ENCODE data around the gene HOXC9.

The HOXC9 gene

DNA sequence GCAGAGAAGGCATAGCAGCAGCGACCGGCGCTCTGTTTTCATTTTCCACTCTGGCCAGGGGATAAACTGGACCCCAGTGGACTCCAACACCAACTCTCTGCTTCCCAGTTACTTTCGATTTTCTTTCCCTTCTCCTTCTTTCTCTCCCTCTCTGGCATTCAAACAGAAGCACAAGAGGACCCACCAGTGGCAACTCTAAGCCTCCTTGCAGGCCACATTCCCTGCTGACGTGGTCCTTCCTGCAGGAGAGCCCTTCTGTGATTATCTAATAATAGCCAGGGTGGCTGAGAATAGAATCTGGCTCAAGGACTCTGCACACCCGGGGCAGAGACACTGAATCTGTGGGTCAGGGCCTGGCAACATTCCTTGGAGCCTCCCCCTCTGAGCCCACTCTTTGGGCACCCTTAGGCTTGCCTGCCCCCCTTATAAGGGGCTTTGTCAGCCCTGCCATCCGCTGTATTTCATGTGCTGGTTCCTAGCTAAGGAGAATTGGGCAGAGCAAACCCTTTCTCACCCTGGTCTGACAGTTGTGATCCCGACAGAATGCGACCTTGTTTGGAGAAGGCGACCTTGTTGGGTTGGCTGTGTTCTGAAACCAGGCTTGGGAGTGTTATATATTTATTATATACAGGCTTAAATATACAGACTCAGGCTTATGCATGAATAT, 20.1 kb downstream of the HOXC9 start:
- CTCF ChIA-PET = interaction anchor here (2.6 kb wide), 1 partner anchor 13 kb away, joined by 11 read pairs; the partner anchor contains the start of gene HOXC5
- Mint-ChIP-seq H3K4me1 (peaks cover 19% of the 10 kb centered on the region), H3K27ac (no peak overlapping the region), H3K9me3 (no peaks in the 10 kb centered on the region), H3K27me3 (peaks cover 100% of the 10 kb centered on the region), H3K36me3 (no peaks in the 10 kb centered on the region), H3K4me3 (no peak overlapping the region)
- no peak for DNase-seq

DNA sequence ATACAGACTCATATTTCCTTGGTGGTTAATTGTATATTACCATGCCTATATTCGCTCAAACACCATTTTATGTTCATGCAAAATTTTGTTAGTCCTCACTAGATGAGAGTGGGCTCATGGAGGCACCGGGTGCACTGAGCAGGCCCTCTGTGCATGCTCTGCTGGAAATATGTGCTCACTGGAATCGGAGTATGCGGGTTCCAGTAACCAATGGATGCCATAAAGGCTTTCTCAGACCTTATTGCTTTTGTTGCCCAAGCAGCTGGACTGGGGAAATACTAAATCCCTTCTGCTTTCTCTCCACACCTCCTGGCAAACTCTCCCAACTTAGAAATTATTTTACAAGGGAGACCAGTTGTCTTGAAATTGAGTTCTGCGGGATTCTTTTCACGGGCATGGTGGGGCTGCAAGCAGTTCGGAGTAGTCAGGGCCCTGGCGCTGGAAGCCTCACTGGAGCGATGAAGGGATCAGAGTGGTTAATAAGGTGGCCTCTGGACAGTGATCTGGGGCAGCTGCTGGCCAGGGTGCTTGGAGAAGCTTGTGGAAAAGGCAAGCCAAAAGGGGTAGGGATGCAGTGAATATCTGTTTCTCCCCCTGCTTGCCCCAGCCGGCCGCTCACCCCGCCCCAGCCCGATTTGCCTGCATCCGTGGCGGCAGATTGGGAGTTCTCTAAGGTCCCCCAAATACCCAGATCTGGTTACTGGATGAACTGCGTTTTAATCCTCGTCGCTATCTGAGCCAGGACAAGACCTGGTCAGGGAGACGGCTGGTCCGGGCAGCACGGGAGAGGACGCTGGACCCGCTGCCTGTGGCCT, 20.8 kb downstream of the HOXC9 start:
- DNase-seq = no peak
- CTCF ChIA-PET = interaction anchor here (2.6 kb wide), 1 partner anchor 12 kb away, joined by 11 read pairs; the partner anchor contains the start of gene HOXC5
- Mint-ChIP-seq H3K4me3 (no peak overlapping the region), H3K4me1 (peaks cover 21% of the 10 kb centered on the region), H3K36me3 (no peaks in the 10 kb centered on the region), H3K27me3 (peaks cover 100% of the 10 kb centered on the region), H3K27ac (no peak overlapping the region), H3K9me3 (no peaks in the 10 kb centered on the region)

DNA sequence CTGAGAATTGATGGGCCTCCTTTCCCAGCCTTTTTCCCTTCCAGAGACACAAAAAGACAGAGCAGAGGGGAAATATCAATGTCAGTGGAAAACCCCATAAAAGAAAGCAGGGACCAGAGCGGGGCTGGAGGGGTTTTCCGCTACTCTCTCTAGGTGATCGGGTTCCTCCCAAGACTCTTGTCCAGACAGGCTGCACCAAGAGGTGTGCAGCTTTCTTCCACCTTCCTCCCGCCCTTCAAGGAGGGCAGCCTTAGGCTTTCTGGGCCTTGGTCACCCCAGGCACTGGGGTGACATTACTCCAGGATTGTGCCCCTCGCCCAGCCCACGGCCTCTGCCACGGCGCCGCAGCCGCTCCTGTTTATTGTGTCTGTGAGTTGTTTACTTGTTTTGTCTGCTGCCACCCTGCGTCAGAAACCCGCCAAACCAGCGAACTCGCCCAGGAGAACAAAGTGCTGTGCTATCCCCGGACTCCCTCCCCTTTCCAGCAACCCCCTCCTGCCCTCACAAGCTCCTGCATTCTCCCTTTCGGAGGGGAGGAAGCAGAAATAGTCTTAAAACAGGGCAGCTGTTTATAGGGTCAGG, 21.6 kb downstream of the HOXC9 start:
- no peak for DNase-seq
- CTCF ChIA-PET = interaction anchor here (0.7 to 2.7 kb wide), 4 partner anchors 11 to 186 kb away, joined by 3 to 11 read pairs (median 8); partner anchors contain the start of genes HOXC5 and HOXC8

GRCh38 chr12:54022960-54023884, 23.3 kb downstream of the HOXC9 start:
- Mint-ChIP-seq H3K9me3 (no peaks in the 10 kb centered on the region), H3K4me3 (no peak overlapping the region), H3K4me1 (peaks cover 17% of the 10 kb centered on the region), H3K27me3 (peaks cover 99% of the 10 kb centered on the region), H3K27ac (no peak overlapping the region), H3K36me3 (no peaks in the 10 kb centered on the region)
- DNase-seq = no peak
- CTCF ChIA-PET = interaction anchor here (1.1 to 2.7 kb wide), 6 partner anchors 9 to 191 kb away, joined by 3 to 11 read pairs (median 4); no protein-coding TSS in a partner anchor

More for the DNA sequence above, 21.6 kb downstream of the HOXC9 start:
- no peak overlapping the region for H3K27ac Mint-ChIP-seq
- H3K36me3 Mint-ChIP-seq = no peaks in the 10 kb centered on the region
- H3K4me1 Mint-ChIP-seq = peaks cover 25% of the 10 kb centered on the region
- H3K4me3 Mint-ChIP-seq = no peak overlapping the region
- H3K27me3 Mint-ChIP-seq = peaks cover 99% of the 10 kb centered on the region
- H3K9me3 Mint-ChIP-seq = no peaks in the 10 kb centered on the region

- peaks cover 17% of the 10 kb centered on the region for H3K4me1 Mint-ChIP-seq
- H3K9me3 Mint-ChIP-seq = no peaks in the 10 kb centered on the region
- no peak overlapping the region for H3K27ac Mint-ChIP-seq
- H3K4me3 Mint-ChIP-seq = no peak overlapping the region
- H3K27me3 Mint-ChIP-seq = peaks cover 99% of the 10 kb centered on the region
- DNase-seq = no peak
- CTCF ChIA-PET = interaction anchor here (1.1 to 2.7 kb wide), 6 partner anchors 8 to 190 kb away, joined by 3 to 11 read pairs (median 4); no protein-coding TSS in a partner anchor
- H3K36me3 Mint-ChIP-seq = no peaks in the 10 kb centered on the region
Observed at GRCh38 chr12:54024127-54024526, 24.2 kb downstream of the HOXC9 start.

- CTCF ChIA-PET = interaction anchor here (1.2 to 2.7 kb wide), 3 partner anchors 19 to 183 kb away, joined by 4 to 11 read pairs (median 4); no protein-coding TSS in a partner anchor
- Mint-ChIP-seq H3K36me3 (no peaks in the 10 kb centered on the region), H3K9me3 (no peaks in the 10 kb centered on the region), H3K27me3 (peaks cover 99% of the 10 kb centered on the region), H3K4me3 (no peak overlapping the region), H3K4me1 (peaks cover 14% of the 10 kb centered on the region), H3K27ac (no peak overlapping the region)
- no peak for DNase-seq
Observed at GRCh38 chr12:54024581-54025305, 24.8 kb downstream of the HOXC9 start.

DNA sequence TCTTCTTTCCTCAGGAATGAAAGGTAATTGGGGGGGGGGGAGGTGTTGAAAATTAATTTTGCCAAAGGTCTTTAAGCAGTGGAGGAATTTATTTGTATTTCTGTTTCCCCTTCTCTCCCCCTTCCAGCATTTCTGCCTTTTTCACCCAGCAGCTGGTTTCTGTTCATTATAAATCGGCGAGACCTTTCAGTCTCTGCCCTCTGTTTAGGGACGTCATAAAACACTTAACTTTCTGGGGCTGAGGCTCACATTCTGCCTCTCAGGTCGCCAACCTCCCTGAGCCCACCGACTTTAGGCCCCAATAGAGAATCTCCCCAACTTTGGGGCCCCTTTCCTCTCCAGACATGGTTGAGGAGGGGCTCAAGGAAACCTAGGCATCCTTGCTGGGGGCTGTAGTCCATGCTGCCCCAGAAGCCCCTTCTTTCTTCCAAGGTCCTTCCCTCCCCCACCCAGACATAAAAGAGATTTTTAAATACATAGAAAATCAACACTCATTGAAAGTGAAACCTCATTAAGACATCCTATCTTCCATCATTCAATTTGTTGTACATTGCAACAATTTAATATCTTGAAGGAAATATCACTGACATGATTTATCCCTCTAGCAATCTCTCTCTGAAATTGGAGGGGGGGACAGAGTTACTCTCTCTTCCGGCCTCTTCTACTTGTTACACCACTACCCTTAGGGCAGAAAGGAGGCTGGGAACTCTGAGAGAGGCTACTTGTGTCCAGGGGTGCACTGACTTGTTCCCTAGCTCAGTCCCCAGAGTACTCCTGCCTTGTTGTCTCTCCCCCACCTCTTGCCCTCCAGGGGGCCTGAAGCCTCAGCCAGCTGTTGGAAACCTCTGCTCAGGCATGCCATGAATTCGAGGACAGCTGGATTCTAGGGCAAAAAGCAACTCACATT, 25.8 kb downstream of the HOXC9 start:
- H3K4me1 Mint-ChIP-seq = peaks cover 14% of the 10 kb centered on the region
- H3K27me3 Mint-ChIP-seq = peaks cover 99% of the 10 kb centered on the region
- H3K27ac Mint-ChIP-seq = no peak overlapping the region
- CTCF ChIA-PET = interaction anchor here (1.6 to 1.9 kb wide), 2 partner anchors 19 to 189 kb away, joined by 4 to 5 read pairs; no protein-coding TSS in a partner anchor
- H3K4me3 Mint-ChIP-seq = no peak overlapping the region
- no peaks in the 10 kb centered on the region for H3K36me3 Mint-ChIP-seq
- H3K9me3 Mint-ChIP-seq = no peaks in the 10 kb centered on the region
- no peak for DNase-seq

DNA sequence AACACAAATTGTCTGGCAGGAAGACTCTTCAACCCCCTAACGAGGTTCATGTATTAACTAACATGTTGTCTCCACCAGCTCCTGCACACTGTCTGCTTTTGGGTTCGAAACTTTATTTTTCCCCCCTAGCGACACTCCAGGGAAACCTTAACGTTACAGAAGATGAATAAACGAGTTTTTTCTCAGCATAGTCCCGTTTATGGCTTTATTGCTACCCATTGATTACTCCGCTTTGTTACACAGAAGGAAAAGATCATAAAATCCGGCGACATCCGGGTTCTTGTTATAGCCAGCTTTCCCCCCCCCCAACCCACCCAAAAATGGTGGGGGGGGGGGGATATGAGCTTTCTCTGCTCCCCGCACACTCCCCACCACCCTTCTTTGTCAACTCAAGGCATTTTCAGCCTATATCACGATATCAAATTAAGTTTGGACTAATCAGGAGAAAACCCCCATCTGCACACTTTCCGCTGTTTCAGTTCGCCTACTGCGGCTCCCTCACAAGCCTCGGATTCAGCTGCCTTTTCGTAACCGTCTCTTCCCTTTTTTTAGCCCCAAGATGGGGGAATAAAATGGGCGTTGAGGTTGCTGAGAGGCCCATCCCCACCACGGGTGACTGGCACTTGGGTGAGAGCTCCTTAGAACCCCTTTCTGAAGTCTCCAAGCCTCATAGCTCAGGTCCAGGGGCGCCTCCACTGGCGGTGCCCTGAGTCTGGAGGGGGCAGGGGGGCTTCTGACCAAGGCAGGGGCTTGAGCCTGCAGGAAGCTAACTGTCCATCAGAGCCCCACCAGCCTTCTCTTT, 26.9 kb downstream of the HOXC9 start:
- CTCF ChIA-PET = interaction anchor here (0.8 to 1.9 kb wide), 4 partner anchors 20 to 188 kb away, joined by 3 to 5 read pairs (median 4); no protein-coding TSS in a partner anchor
- DNase-seq = no peak
- H3K9me3 Mint-ChIP-seq = no peaks in the 10 kb centered on the region
- H3K4me1 Mint-ChIP-seq = peaks cover 14% of the 10 kb centered on the region
- H3K27ac Mint-ChIP-seq = no peak overlapping the region
- no peak overlapping the region for H3K4me3 Mint-ChIP-seq
- H3K36me3 Mint-ChIP-seq = no peaks in the 10 kb centered on the region
- H3K27me3 Mint-ChIP-seq = peaks cover 99% of the 10 kb centered on the region

DNA sequence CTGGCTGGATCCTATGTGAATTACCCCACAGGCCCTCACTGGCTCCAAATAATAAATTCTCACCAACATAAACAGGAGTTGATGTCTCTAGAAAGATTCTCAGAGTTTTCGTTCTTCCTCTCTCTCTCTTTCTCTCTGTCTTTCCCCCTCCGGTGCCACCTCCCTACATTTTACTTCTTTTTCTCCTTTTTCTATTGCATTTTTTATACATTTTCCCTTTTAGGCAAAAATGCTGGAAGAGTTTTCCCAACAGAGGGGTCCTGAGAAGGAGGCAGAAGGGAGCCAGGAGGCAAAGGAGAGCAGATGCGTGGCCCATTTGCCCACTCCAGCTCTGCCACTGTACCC, 27.5 kb downstream of the HOXC9 start:
- CTCF ChIA-PET = interaction anchor here (0.8 to 1.6 kb wide), 4 partner anchors 21 to 164 kb away, joined by 3 to 5 read pairs (median 4); no protein-coding TSS in a partner anchor
- H3K9me3 Mint-ChIP-seq = no peaks in the 10 kb centered on the region
- H3K4me1 Mint-ChIP-seq = peaks cover 14% of the 10 kb centered on the region
- H3K4me3 Mint-ChIP-seq = no peak overlapping the region
- H3K27ac Mint-ChIP-seq = no peak overlapping the region
- H3K27me3 Mint-ChIP-seq = peaks cover 99% of the 10 kb centered on the region
- no peaks in the 10 kb centered on the region for H3K36me3 Mint-ChIP-seq
- DNase-seq = no peak

DNA sequence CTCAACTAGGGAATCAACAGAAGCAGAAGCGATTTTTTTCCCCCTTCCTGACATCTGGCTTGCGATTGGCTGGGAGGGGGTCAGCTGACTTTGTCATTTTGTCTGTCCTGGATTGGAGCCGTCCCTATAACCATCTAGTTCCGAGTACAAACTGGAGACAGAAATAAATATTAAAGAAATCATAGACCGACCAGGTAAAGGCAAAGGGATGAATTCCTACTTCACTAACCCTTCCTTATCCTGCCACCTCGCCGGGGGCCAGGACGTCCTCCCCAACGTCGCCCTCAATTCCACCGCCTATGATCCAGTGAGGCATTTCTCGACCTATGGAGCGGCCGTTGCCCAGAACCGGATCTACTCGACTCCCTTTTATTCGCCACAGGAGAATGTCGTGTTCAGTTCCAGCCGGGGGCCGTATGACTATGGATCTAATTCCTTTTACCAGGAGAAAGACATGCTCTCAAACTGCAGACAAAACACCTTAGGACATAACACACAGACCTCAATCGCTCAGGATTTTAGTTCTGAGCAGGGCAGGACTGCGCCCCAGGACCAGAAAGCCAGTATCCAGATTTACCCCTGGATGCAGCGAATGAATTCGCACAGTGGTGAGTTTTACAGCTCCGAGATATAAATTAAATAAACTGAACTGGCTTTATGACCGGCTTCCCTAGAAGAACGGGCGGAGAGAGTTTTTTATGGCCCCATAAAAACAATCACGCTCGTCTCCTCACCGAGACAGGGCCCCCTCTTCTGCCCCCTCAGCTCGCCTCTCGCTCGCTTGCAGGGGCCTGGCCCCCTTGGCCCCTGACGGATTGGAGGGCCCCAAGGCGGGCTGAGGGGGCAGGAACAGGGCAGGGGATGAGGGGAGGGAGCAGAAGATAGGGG, 28.6 kb downstream of the HOXC9 start, which contains the start of gene HOXC6:
Gene HOXC6, plus strand, starts transcription at position 127 of the 888 bp plus-strand sequence. Its CDS starts 82 bp downstream, at position 209.
- Mint-ChIP-seq H3K9me3 (no peaks in the 10 kb centered on the region), H3K27me3 (peaks cover 99% of the 10 kb centered on the region), H3K36me3 (peaks cover 3% of the 10 kb centered on the region), H3K27ac (no peak within 1 kb of the TSS), H3K4me3 (no peak within 1 kb of the TSS), H3K4me1 (peaks cover 24% of the 10 kb centered on the region)
- CTCF ChIA-PET = interaction anchor here (0.6 to 4.9 kb wide), 4 partner anchors 163 to 186 kb away, joined by 3 to 93 read pairs (median 4); partner anchors contain the start of gene SMUG1
- DNase-seq = no peak

Data from activated naive CD4-positive, alpha-beta T cell treated with anti-CD3 and anti-CD28 coated beads, Interleukin-2, amount 10 ng/mL, durations not matched to agents 7 days and 5 days (primary cell).